Naive thymus-derived CD4-positive, alpha-beta T cell (primary cell): ENCODE data around the gene TPI1. TPM values are rescaled to one million over a fixed set of nuclear protein-coding genes. Genes with fewer than 3 reads are reported as not detected.

Source experiments
- ATAC-seq: fragments of 150-1000 bp; cut with Tn5 transposase; 2 replicates; pipeline ENCODE4 v1.10.0; 2021; ENCODE audit warnings: mild to moderate bottlenecking, moderate library complexity
- CTCF ChIA-PET: fragments of 350-600 bp; sonication (Branson Sonifier 250); formaldehyde crosslinking; loops from one replicate; lab custom pipeline; 2021; ENCODE audit warnings: antibody characterized with exemption; lab: Charles Lee
- POLR2A ChIA-PET: fragments of 350-600 bp; sonication (Branson Sonifier 250); formaldehyde crosslinking; loops from one replicate; lab custom pipeline; 2021; ENCODE audit warnings: antibody characterized with exemption, inconsistent platforms; lab: Charles Lee
- DNase-seq, 9 donors: peaks; one replicate each; pipeline versions ENCODE4 v3.0.0 to v3.0.0-alpha.2; 2020 to 2022; ENCODE audit warnings: mixed read lengths in 1 of 9
- H3K27ac ChIP-seq: one replicate; pipeline ENCODE4 v1.7.0; 2013; ENCODE audit warnings: mild to moderate bottlenecking, low read depth, low read length, moderate library complexity
- H3K27me3 ChIP-seq, 2 donors: one replicate each; pipeline ENCODE4 v1.7.0; 2013; ENCODE audit warnings: low read length in 2 of 2, mild to moderate bottlenecking in 2 of 2, moderate library complexity in 2 of 2; ENCODE audit not compliant: control insufficient read depth in 2 of 2, insufficient read depth in 2 of 2
- H3K36me3 ChIP-seq, 3 experiments: 1 replicate in 2 of 3; 2 replicates in 1 of 3; pipeline ENCODE4 v1.7.0; 2013; ENCODE audit warnings: low read length in 3 of 3, mild to moderate bottlenecking in 3 of 3, moderate library complexity in 1 of 3; ENCODE audit not compliant: insufficient read depth in 3 of 3, control insufficient read depth in 2 of 3
- H3K4me1 ChIP-seq, 2 donors: one replicate each; pipeline ENCODE4 v1.7.0; 2013; ENCODE audit warnings: low read length in 2 of 2, mild to moderate bottlenecking in 2 of 2, moderate library complexity in 1 of 2; ENCODE audit not compliant: control insufficient read depth in 2 of 2, insufficient read depth in 2 of 2
- H3K4me3 ChIP-seq: 2 replicates; pipeline ENCODE4 v1.7.0; 2013; ENCODE audit warnings: mild to moderate bottlenecking, low read length
- H3K9me3 ChIP-seq, 3 experiments: 1 replicate in 2 of 3; 2 replicates in 1 of 3; pipeline ENCODE4 v1.7.0; 2013; ENCODE audit warnings: low read length in 3 of 3; ENCODE audit not compliant: control insufficient read depth in 2 of 3
- H3K27ac Mint-ChIP-seq, 9 donors: one replicate each; pipeline ENCODE4 v1.8.0; 2020 to 2022; ENCODE audit warnings: mixed read lengths in 9 of 9, mild to moderate bottlenecking in 8 of 9, moderate library complexity in 5 of 9, inconsistent platforms in 2 of 9
- H3K27me3 Mint-ChIP-seq, 5 donors: one replicate each; pipeline ENCODE4 v1.8.0; 2021 to 2022; ENCODE audit warnings: mixed read lengths in 5 of 5, mild to moderate bottlenecking in 1 of 5
- H3K36me3 Mint-ChIP-seq, 5 donors: one replicate each; pipeline ENCODE4 v1.8.0; 2020 to 2022; ENCODE audit warnings: mixed read lengths in 5 of 5, mild to moderate bottlenecking in 3 of 5, inconsistent platforms in 1 of 5
- H3K4me1 Mint-ChIP-seq, 7 donors: one replicate each; pipeline ENCODE4 v1.8.0; 2020 to 2022; ENCODE audit warnings: mixed read lengths in 7 of 7, mild to moderate bottlenecking in 3 of 7, inconsistent platforms in 1 of 7
- H3K4me3 Mint-ChIP-seq, 10 donors: one replicate each; pipeline ENCODE4 v1.8.0; 2020 to 2022; ENCODE audit warnings: mild to moderate bottlenecking in 10 of 10, mixed read lengths in 10 of 10, moderate library complexity in 6 of 10, inconsistent platforms in 2 of 10
- H3K9me3 Mint-ChIP-seq, 11 donors: one replicate each; pipeline ENCODE4 v1.8.0; 2020 to 2022; ENCODE audit warnings: mixed read lengths in 11 of 11, mild to moderate bottlenecking in 4 of 11, inconsistent platforms in 1 of 11, moderate library complexity in 1 of 11
- intact Hi-C, 2 donors: fragments of 100-400 bp; cut with micrococcal nuclease; formaldehyde crosslinking; loops; one replicate each; pipeline ENCODE4 v1.15.1; 2023
- polyA plus RNA-seq, 2 donors: library from polyadenylated mRNA; unstranded; fragments of 300-500 nt; fragmentation: Illumina TruSeq; gene quantifications; one replicate each; pipeline ENCODE4 v1.2.3, GENCODE V29; 2021
- total RNA-seq, 6 experiments: library from RNA in 5 of 6; stranded (reverse) in 5 of 6; gene quantifications; 1 replicate in 5 of 6; 2 replicates in 1 of 6; pipeline ENCODE4 v1.2.3 and lab custom pipeline; 2021 to 2026

The TPI1 gene
- total and polyA plus RNA-seq, 7 experiments from 2014 or later, result 89.7 to 1,293 (median 163) TPM

DNA sequence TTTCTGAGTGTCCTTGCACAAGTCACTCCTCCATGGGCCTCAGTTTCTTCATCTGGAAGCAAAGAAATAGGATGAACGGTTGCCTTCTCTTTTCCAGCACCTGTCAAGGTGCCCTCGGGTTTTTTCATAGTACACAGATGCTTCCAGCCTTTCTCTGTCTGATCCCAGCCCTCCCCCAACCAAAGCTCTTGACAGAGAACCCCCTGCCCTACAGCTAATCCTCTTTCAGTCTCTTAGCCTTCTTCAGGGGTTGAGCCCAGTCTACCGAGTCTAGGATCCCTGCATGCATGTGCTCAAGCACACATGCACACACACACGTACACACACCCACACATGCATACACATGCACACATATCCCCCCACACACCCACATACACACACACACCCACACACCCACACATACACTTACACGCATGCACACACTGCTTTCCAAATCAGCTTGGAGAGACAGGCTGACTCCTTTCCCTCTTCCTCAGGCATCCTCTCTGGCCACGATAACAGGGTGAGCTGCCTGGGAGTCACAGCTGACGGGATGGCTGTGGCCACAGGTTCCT lies 20.9 kb upstream of the TPI1 start:
- peaks cover 0 to 22% (median 10%) of the 10 kb centered on the region in 5 donors for H3K36me3 Mint-ChIP-seq
- DNase-seq, result no peak
- Histone ChIP-seq H3K4me1 (peaks cover 0 to 5% of the 10 kb centered on the region in 2 donors), H3K27me3 (no peaks in the 10 kb centered on the region), H3K4me3 (no peak overlapping the region), H3K27ac (no peak overlapping the region), H3K36me3 (peaks cover 0 to 6% (median 4%) of the 10 kb centered on the region in 3 experiments), H3K9me3 (no peaks in the 10 kb centered on the region)
- ATAC-seq, result no peak
- no peak overlapping the region for H3K4me3 Mint-ChIP-seq
- no peaks in the 10 kb centered on the region for H3K27me3 Mint-ChIP-seq
- H3K4me1 Mint-ChIP-seq, result peaks cover 0 to 24% (median 5%) of the 10 kb centered on the region in 7 donors
- no peak overlapping the region for H3K27ac Mint-ChIP-seq
- ChIA-PET CTCF (interaction anchor here (2.3 kb wide), 1 partner anchor 26 kb away, joined by 5 read pairs; the partner anchor contains the start of gene SPSB2), POLR2A (interaction anchor here (0.9 kb wide), 1 partner anchor 18 kb away, joined by 5 read pairs; the partner anchor contains the start of gene P3H3)
- H3K9me3 Mint-ChIP-seq, result no peaks in the 10 kb centered on the region
- intact Hi-C loops, result no loop called here

- no peaks in the 10 kb centered on the region for H3K27me3 Mint-ChIP-seq
- Histone ChIP-seq H3K4me3 (no peak overlapping the region), H3K27ac (no peak overlapping the region), H3K9me3 (no peaks in the 10 kb centered on the region), H3K4me1 (peaks cover 0 to 5% of the 10 kb centered on the region in 2 donors), H3K36me3 (peaks cover 0 to 6% (median 4%) of the 10 kb centered on the region in 3 experiments), H3K27me3 (no peaks in the 10 kb centered on the region)
- H3K36me3 Mint-ChIP-seq, result peaks cover 0 to 22% (median 10%) of the 10 kb centered on the region in 5 donors
- H3K27ac Mint-ChIP-seq, result peak overlapping the region in 1 of 9 donors; percentile 44
- DNase-seq, result no peak
- H3K4me1 Mint-ChIP-seq, result peaks cover 0 to 25% (median 7%) of the 10 kb centered on the region in 7 donors
- no peaks in the 10 kb centered on the region for H3K9me3 Mint-ChIP-seq
- CTCF ChIA-PET, result interaction anchor here (0.6 to 2.3 kb wide), 3 partner anchors 25 to 90 kb away, joined by 3 to 5 read pairs (median 3); partner anchors contain the start of gene SPSB2
- no peak for ATAC-seq
- intact Hi-C loops, result no loop called here
- no peak overlapping the region for H3K4me3 Mint-ChIP-seq
- POLR2A ChIA-PET, result no interaction called here
Observed at GRCh38 chr12:6847676-6848075, 19.7 kb upstream of the TPI1 start.

GRCh38 chr12:6849427-6849826 lies 17.9 kb upstream of the TPI1 start:
- Histone ChIP-seq H3K9me3 (no peaks in the 10 kb centered on the region), H3K4me1 (peaks cover 16 to 17% of the 10 kb centered on the region in 2 donors), H3K4me3 (no peak overlapping the region), H3K27ac (no peak overlapping the region), H3K27me3 (no peaks in the 10 kb centered on the region), H3K36me3 (peaks cover 0 to 6% (median 4%) of the 10 kb centered on the region in 3 experiments)
- Mint-ChIP-seq H3K36me3 (peaks cover 0 to 25% (median 8%) of the 10 kb centered on the region in 5 donors), H3K4me1 (peaks cover 12 to 38% (median 22%) of the 10 kb centered on the region in 7 donors), H3K4me3 (peak overlapping the region in 2 of 10 donors; percentile 48 to 95), H3K9me3 (no peaks in the 10 kb centered on the region), H3K27me3 (no peaks in the 10 kb centered on the region), H3K27ac (peak overlapping the region in 2 of 9 donors; percentile 9 to 65)
- ChIA-PET CTCF (interaction anchor here (0.6 to 2.0 kb wide), 3 partner anchors 14 to 227 kb away, joined by 3 to 5 read pairs (median 4); partner anchors contain the start of gene P3H3), POLR2A (interaction anchor here (0.6 to 1.2 kb wide), 3 partner anchors 38 to 144 kb away, joined by 3 to 4 read pairs (median 3); partner anchors contain the start of gene COPS7A)
- ATAC-seq (no peak), DNase-seq (no peak)
- intact Hi-C loops, result no loop called here

DNA sequence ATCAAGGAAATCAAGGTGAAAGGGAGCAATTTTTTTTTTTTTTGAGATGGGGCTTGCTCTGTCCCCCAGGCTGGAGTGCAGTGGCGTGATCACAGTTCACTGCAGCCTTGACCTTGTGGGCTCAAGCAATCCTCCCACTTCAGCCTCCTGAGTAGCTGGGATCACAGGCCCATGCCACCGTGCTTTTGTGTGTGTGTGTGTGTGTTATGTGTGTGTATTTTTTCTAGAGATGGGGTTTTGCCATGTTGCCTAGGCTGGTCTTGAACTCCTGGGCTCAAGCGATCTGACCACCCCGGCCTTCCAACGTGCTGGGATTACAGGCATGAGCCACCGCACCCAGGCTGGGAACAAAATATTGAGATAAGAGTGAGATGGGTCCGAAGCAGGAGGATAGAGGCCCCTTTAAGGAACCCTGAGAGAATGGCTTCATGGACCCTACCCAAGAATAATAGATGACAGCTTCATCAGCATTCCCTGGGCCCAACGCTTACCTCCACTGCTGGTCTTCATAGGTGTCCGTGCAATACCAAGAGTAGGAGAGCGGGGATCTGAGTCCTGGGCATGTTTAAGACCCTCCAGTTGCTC lies 17.3 kb upstream of the TPI1 start:
- H3K4me1 Mint-ChIP-seq, result peaks cover 12 to 38% (median 26%) of the 10 kb centered on the region in 7 donors
- Histone ChIP-seq H3K27me3 (no peaks in the 10 kb centered on the region), H3K36me3 (peaks cover 0 to 4% (median 2%) of the 10 kb centered on the region in 3 experiments), H3K9me3 (no peaks in the 10 kb centered on the region), H3K4me3 (no peak overlapping the region), H3K27ac (no peak overlapping the region), H3K4me1 (peaks cover 16 to 18% of the 10 kb centered on the region in 2 donors)
- H3K9me3 Mint-ChIP-seq, result no peaks in the 10 kb centered on the region
- intact Hi-C loops, result loop anchor here (2.0 to 5.0 kb wide), 3 partner anchors 257 to 379 kb away; partner anchors contain the start of genes C1RL (in 1 of the 2), PEX5 (in 1 of the 2) and VAMP1 (in 1 of the 2)
- POLR2A ChIA-PET, result interaction anchor here (0.6 to 3.6 kb wide), 5 partner anchors 9 to 145 kb away, joined by 3 to 20 read pairs (median 3); partner anchors contain the start of gene COPS7A
- ATAC-seq (no peak), DNase-seq (no peak)
- H3K27ac Mint-ChIP-seq, result peak overlapping the region in 3 of 9 donors; percentile 45 to 87 (median 64)
- no peaks in the 10 kb centered on the region for H3K27me3 Mint-ChIP-seq
- peak overlapping the region in 4 of 10 donors; percentile 8 to 95 (median 42) for H3K4me3 Mint-ChIP-seq
- CTCF ChIA-PET, result interaction anchor here (2.0 to 4.0 kb wide), 2 partner anchors 18 to 21 kb away, joined by 5 to 31 read pairs; partner anchors contain the start of genes P3H3 and TPI1
- peaks cover 0 to 25% (median 1%) of the 10 kb centered on the region in 5 donors for H3K36me3 Mint-ChIP-seq

DNA sequence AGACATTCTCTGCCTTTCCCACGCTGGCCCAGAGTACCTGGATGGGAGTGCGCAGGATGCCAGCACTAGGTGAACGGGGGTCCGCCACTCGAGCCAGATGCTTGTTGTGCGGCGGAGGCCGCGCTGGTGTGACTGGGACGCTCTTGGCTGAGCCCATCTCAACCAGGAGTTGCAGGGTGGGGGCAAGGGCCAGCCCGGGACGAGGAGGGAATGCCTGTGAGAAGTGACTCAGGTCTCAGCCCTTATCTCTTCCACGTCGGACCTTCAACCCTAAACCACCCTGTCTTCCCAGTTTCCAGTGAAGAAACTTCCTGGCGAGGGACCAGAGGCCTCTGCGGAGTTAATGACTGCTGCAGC lies 16.6 kb upstream of the TPI1 start:
- Mint-ChIP-seq H3K27ac (peak overlapping the region in 7 of 9 donors; percentile 89 to 99 (median 96)), H3K27me3 (no peaks in the 10 kb centered on the region), H3K36me3 (peaks cover 0 to 26% (median 0%) of the 10 kb centered on the region in 5 donors), H3K9me3 (no peaks in the 10 kb centered on the region), H3K4me3 (peak overlapping the region in 7 of 10 donors; percentile 58 to 98 (median 94)), H3K4me1 (peaks cover 12 to 38% (median 27%) of the 10 kb centered on the region in 7 donors)
- Histone ChIP-seq H3K36me3 (peaks cover 0 to 8% (median 4%) of the 10 kb centered on the region in 3 experiments), H3K27me3 (no peaks in the 10 kb centered on the region), H3K27ac (no peak overlapping the region), H3K4me1 (peaks cover 16 to 18% of the 10 kb centered on the region in 2 donors), H3K4me3 (no peak overlapping the region), H3K9me3 (no peaks in the 10 kb centered on the region)
- ChIA-PET CTCF (interaction anchor here (0.8 to 5.3 kb wide), 6 partner anchors 15 to 167 kb away, joined by 3 to 40 read pairs (median 6); partner anchors contain the start of genes COPS7A, LPCAT3, SPSB2 and TPI1), POLR2A (interaction anchor here (1.0 to 4.4 kb wide), 22 partner anchors 8 to 162 kb away, joined by 3 to 90 read pairs (median 12); partner anchors contain the start of genes C12orf57, CD4, COPS7A and MLF2)
- ATAC-seq (no peak), DNase-seq (no peak)
- intact Hi-C loops, result loop anchor here (1.0 to 5.0 kb wide), 8 partner anchors 15 to 380 kb away; partner anchors contain the start of genes VAMP1 (in 2 of the 2), C1RL (in 1 of the 2), LPCAT3 (in 1 of the 2) and MLF2 (in 1 of the 2)
